ENCODE results near the gene EEF1AKMT3. TPM values are rescaled to one million over a fixed set of nuclear protein-coding genes. Genes with fewer than 3 reads are reported as not detected.

EEF1AKMT3 gene
- total RNA-seq, 1 donor from 2014 or later, result 9.8 TPM

- DNase-seq (ENCODE audit: low spot score), result no peak
These were observed 37.1 kb upstream of the EEF1AKMT3 start for GRCh38 chr12:57735198-57735855.

- DNase-seq (ENCODE audit: low spot score), result no peak
These were observed 36.3 kb upstream of the EEF1AKMT3 start for GRCh38 chr12:57735952-57736740.

DNA sequence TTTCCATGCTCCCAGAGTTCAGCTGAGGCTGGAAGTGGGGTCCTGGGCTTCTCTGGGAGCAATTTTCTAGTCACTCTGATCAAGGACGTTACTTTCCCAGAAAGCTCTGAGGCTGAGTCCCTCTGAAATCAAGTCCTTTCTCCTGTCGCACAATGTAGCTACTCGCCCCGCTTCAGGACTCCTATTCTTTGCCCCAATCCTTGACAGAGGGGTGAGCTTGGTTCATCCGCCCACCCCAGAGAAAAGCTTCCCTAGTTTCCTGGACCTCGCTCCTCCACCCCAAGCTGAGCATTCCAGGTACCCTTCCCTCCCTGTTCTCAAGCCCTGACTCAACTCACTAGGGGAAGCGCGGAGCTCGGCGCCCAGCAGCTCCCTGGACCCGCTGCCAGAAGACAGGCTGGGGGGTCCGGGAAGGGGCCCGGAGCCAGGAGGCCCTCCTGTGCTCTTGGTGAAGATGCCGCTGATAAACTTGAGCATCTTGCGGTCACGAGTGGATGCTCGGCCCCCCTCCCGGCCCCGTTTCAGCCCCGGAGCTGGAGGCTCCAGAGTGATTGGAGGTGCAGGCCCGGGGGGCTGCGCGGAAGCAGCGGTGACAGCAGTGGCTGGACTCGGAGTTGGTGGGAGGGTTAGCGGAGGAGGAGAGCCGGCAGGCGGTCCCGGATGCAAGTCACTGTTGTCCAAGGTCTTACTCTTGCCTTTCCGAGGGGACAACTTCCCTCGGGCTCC is 35.5 kb upstream of the EEF1AKMT3 start:
- no peak for DNase-seq (ENCODE audit: low spot score)

GRCh38 chr12:57737467-57738460 is 34.6 kb upstream of the EEF1AKMT3 start:
- DNase-seq (ENCODE audit: low spot score), result no peak

GRCh38 chr12:57738661-57739237 is 33.7 kb upstream of the EEF1AKMT3 start, which contains the start of gene AGAP2:
AGAP2 (minus strand) TSS chr12:57738742; CDS start chr12:57738246, 496 bp downstream.
- no peak for DNase-seq (ENCODE audit: low spot score)

DNA sequence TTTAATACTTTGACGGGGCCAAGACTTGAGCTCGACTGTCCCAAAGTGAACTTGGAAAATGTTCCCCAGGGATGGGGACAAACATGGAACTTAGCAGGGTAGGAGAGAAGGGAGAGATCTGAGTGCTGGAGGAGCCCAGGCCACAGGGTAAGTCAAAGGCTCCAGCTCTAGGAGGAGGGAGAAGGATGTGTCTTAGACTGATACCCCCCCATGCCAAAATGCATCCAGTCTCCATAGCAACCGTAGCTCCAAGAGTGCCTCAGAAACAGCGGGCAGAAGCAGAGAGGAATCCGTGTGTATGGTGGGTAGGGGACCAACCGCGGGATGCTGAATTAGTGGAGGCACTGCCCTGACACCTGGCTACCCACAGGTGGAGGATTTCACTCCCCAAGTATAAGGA is 33.0 kb upstream of the EEF1AKMT3 start:
- DNase-seq (ENCODE audit: low spot score), result no peak

GRCh38 chr12:57739914-57740538 is 32.4 kb upstream of the EEF1AKMT3 start:
- DNase-seq (ENCODE audit: low spot score), result no peak

GRCh38 chr12:57740656-57741412 is 31.6 kb upstream of the EEF1AKMT3 start:
- DNase-seq (ENCODE audit: low spot score), result no peak

DNA sequence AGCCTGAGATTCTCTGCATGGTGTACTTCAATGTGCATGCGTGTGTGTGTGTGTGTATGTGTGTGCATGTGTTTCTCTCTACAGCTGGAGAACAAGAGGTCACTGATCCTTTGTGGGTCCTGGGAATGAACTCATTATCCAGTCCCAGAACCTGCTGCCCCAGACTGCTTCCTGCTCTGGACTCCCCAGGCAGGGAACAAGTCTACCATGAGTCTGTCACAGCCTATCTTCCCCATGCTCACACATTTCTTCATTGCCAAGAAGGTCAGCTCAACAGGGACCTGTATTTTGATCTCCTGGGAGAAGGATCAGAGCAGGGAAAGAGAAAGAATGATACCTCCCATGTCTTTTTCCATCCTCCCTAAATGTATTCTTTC is 31.0 kb upstream of the EEF1AKMT3 start:
- DNase-seq (ENCODE audit: low spot score), result no peak

- no peak for DNase-seq (ENCODE audit: low spot score)
These were observed 30.3 kb upstream of the EEF1AKMT3 start for GRCh38 chr12:57741844-57742738.

DNA sequence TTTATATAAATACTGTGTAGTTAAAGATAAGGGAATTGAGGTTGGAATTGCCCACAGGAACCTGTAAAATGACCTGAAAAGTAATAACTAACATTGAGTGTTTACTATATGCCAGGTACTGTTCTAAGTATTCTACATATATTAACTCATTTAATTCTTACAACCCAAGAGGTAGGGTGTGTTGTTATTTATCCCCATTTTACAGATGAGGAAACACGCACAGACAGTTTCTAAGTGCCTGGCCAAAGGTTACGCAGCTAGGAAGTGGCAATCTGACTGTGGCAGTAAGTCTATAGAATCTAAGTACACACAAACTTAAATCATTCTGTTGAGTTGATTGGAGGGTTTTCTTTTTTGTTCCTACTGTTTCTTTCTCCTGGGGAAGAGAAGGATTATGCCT is 28.6 kb upstream of the EEF1AKMT3 start:
- no peak for DNase-seq (ENCODE audit: low spot score)

GRCh38 chr12:57744194-57744776 is 28.1 kb upstream of the EEF1AKMT3 start:
- peak; percentile 80 for DNase-seq (ENCODE audit: low spot score)

DNA sequence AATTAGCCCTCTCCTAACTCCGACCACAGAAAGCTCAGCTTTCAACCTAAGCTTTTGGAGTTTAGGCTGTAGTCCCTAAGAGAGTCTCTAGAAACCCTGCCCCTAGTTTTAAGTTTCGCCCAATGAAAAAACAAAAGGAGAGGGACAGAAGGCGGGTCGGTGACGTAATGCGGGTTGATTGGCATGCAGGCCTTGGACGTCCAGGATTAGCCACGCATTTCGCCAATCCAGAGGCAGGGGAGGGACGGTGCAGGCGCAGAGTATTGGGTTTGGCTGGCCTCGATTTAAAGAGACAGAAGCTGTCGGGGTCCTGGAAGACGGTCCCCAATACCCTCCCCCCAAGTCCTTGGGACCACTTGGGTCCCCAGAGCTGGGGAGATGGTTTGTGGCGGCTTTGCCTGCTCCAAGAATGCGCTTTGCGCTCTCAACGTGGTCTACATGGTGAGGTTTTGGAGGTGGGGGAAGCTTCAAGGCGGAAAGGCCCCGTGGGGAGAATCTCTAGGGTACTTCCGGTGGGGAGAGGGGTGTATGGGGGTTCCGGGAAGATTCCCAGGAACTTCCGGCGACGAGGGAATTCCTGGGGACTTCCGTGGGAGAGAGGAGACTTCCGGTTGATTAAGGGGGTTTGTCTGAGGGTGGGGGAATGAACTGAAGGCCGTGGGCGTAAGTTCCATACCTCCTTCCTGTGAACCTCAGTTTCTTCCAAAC is 27.5 kb upstream of the EEF1AKMT3 start, which contains the start of gene TSPAN31:
TSS of gene TSPAN31 (plus strand) at position 263 of the 708 bp plus-strand sequence. CDS start at position 379, 116 bp downstream.
- peak; percentile 98 for DNase-seq (ENCODE audit: low spot score)

GRCh38 chr12:57745485-57745881 is 26.9 kb upstream of the EEF1AKMT3 start:
- DNase-seq (ENCODE audit: low spot score), result no peak

DNA sequence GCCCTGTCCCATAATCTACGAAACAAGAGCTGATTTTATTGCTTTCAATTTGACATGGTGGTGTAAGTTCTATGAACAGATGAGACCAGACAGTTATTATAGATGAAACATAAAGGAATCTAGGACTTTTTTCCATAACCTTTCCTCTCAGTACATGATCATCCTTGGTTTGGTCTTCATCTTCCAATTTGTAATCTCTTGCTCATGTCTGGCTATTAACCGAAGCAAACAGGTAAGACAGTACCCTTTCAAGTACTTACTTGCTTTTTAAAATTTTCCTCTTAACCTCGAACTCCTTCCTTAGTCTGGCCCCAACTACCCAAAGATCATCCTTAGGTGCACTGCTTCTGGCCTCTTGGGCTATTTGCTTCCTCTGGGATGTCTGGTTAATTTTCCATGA is 26.4 kb upstream of the EEF1AKMT3 start:
- no peak for DNase-seq (ENCODE audit: low spot score)

DNA sequence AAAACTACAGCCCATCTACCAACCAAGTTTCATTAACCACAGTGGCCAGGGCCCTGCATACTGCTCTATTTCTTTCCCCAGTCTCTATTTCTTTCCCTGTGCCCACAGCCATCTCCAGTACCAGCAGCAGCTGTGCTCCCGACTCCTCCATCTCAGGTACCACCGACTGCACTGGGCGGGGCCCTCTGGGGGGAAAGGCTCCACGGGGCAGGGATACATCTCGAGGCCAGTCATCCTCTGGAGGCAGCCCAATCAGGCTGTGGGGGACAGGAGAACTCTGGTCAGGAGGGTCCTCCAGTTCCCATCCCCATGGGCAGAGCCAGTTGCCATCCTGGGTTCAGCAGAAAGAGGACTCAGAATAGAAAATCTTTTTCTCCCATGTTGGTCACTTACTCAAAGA is 23.4 kb upstream of the EEF1AKMT3 start:
- no peak for DNase-seq (ENCODE audit: low spot score)
